MCF 10A (cell line): ENCODE measurements around the gene CYFIP2. TPM values are rescaled to one million over a fixed set of nuclear protein-coding genes. Genes with fewer than 3 reads are reported as not detected.

Source experiments
- BruUV-seq: library from RNA; stranded (reverse); fragments of 400-500 nt; replicated peaks from 2 replicates; lab custom pipeline; 2021; lab: Mats Ljungman, UMichigan
- CTCF ChIA-PET: fragments of 300-600 bp; sonication (Branson Sonifier 250); formaldehyde crosslinking; extraction: SDS; loops from one replicate; lab custom pipeline; 2021; ENCODE audit warnings: antibody characterized with exemption, inconsistent platforms; lab: Yijun Ruan, JAX
- POLR2A ChIA-PET: fragments of 300-600, 350-650 bp; sonication (Branson Sonifier 250); formaldehyde crosslinking; extraction: SDS; loops from one replicate; lab custom pipeline; 2020; ENCODE audit warnings: antibody characterized with exemption, inconsistent platforms; lab: Yijun Ruan, JAX
- DNase-seq: peaks from one replicate; pipeline ENCODE4 v3.0.0-alpha.2; 2018; ENCODE audit not compliant: unreplicated experiment
- H3K27ac Mint-ChIP-seq: one replicate; pipeline ENCODE4 v1.8.0; 2022; ENCODE audit warnings: mild to moderate bottlenecking, low read depth, mixed read lengths; ENCODE audit not compliant: unreplicated experiment
- H3K27me3 Mint-ChIP-seq: one replicate; pipeline ENCODE4 v1.8.0; 2022; ENCODE audit warnings: mixed read lengths; ENCODE audit not compliant: insufficient read depth, unreplicated experiment
- H3K36me3 Mint-ChIP-seq: one replicate; pipeline ENCODE4 v1.8.0; 2022; ENCODE audit warnings: mild to moderate bottlenecking, moderate library complexity, mixed read lengths; ENCODE audit not compliant: insufficient read depth, unreplicated experiment
- H3K4me1 Mint-ChIP-seq: one replicate; pipeline ENCODE4 v1.8.0; 2022; ENCODE audit warnings: mixed read lengths; ENCODE audit not compliant: insufficient read depth, unreplicated experiment
- H3K4me3 Mint-ChIP-seq: one replicate; pipeline ENCODE4 v1.8.0; 2022; ENCODE audit warnings: mild to moderate bottlenecking, moderate library complexity, mixed read lengths; ENCODE audit not compliant: unreplicated experiment
- H3K9me3 Mint-ChIP-seq: one replicate; pipeline ENCODE4 v1.8.0; 2022; ENCODE audit warnings: mixed read lengths; ENCODE audit not compliant: unreplicated experiment
- CTCF ChIP-seq: fragments of 200-600 bp; IDR thresholded peaks from one replicate; pipeline ENCODE4 v1.8.0; 2022; ENCODE audit warnings: antibody characterized with exemption, mild to moderate bottlenecking; ENCODE audit not compliant: unreplicated experiment
- intact Hi-C: fragments of 100-400 bp; cut with micrococcal nuclease; formaldehyde crosslinking; loops from 2 replicates; pipeline ENCODE4 v1.14.1; 2022
- total RNA-seq: library from RNA; stranded (reverse); gene quantifications from 2 replicates; pipeline ENCODE4 v1.2.3, GENCODE V29; 2022

CYFIP2 gene
- total RNA-seq, 1 experiment from 2014 or later, result 50.8 TPM

GRCh38 chr5:157253547-157253946, 12.4 kb upstream of the CYFIP2 start:
- Mint-ChIP-seq H3K27ac (no peak overlapping the region), H3K4me1 (no peaks in the 10 kb centered on the region), H3K9me3 (no peaks in the 10 kb centered on the region), H3K36me3 (no peaks in the 10 kb centered on the region), H3K4me3 (no peak overlapping the region), H3K27me3 (no peaks in the 10 kb centered on the region)
- POLR2A ChIA-PET, result interaction anchor here (1.0 to 2.2 kb wide), 4 partner anchors 10 to 490 kb away, joined by 3 to 11 read pairs (median 4); partner anchors contain the start of gene CYFIP2
- peak; percentile 96 for TF ChIP-seq CTCF
- intact Hi-C loops, result loop anchor here (1.0 to 5.0 kb wide), 6 partner anchors 59 to 490 kb away; partner anchors contain the start of gene LSM11
- peak; percentile 79 for DNase-seq
- no TSS peak for BruUV-seq
- CTCF ChIA-PET, result interaction anchor here (0.6 to 12.0 kb wide), 68 partner anchors 9 to 1445 kb away, joined by 3 to 249 read pairs (median 5); partner anchors contain the start of genes CYFIP2, ITK, LSM11 and MED7

GRCh38 chr5:157258450-157258849, 7.5 kb upstream of the CYFIP2 start:
- CTCF ChIA-PET, result interaction anchor here (0.7 to 12.0 kb wide), 7 partner anchors 14 to 157 kb away, joined by 3 to 249 read pairs (median 3); no protein-coding TSS in a partner anchor

GRCh38 chr5:157259699-157260098, 6.2 kb upstream of the CYFIP2 start:
- intact Hi-C loops, result no loop called here
- DNase-seq, result no peak
- no peak for TF ChIP-seq CTCF
- H3K36me3 Mint-ChIP-seq, result no peaks in the 10 kb centered on the region
- H3K4me1 Mint-ChIP-seq, result peaks cover 7% of the 10 kb centered on the region
- H3K27ac Mint-ChIP-seq, result no peak overlapping the region
- no TSS peak for BruUV-seq
- no peaks in the 10 kb centered on the region for H3K9me3 Mint-ChIP-seq
- POLR2A ChIA-PET, result no interaction called here
- peaks cover 28% of the 10 kb centered on the region for H3K27me3 Mint-ChIP-seq
- CTCF ChIA-PET, result interaction anchor here (0.7 to 12.0 kb wide), 5 partner anchors 10 to 112 kb away, joined by 3 to 249 read pairs (median 6); no protein-coding TSS in a partner anchor
- no peak overlapping the region for H3K4me3 Mint-ChIP-seq

More at GRCh38 chr5:157258450-157258849, 7.5 kb upstream of the CYFIP2 start:
- TF ChIP-seq CTCF, result no peak
- H3K27ac Mint-ChIP-seq, result no peak overlapping the region
- peaks cover 28% of the 10 kb centered on the region for H3K27me3 Mint-ChIP-seq
- DNase-seq, result no peak
- no peaks in the 10 kb centered on the region for H3K36me3 Mint-ChIP-seq
- intact Hi-C loops, result no loop called here
- no peak overlapping the region for H3K4me3 Mint-ChIP-seq
- H3K4me1 Mint-ChIP-seq, result peaks cover under 1% of the 10 kb centered on the region
- no peaks in the 10 kb centered on the region for H3K9me3 Mint-ChIP-seq
- POLR2A ChIA-PET, result no interaction called here
- no TSS peak for BruUV-seq

GRCh38 chr5:157263496-157264090, 2.3 kb upstream of the CYFIP2 start:
- no TSS peak for BruUV-seq
- intact Hi-C loops, result no loop called here
- H3K27me3 Mint-ChIP-seq, result peaks cover 28% of the 10 kb centered on the region
- ChIA-PET CTCF (interaction anchor here (1.2 to 2.8 kb wide), 6 partner anchors 10 to 114 kb away, joined by 5 to 49 read pairs (median 11); no protein-coding TSS in a partner anchor), POLR2A (interaction anchor here (0.6 to 2.8 kb wide), 3 partner anchors 10 to 20 kb away, joined by 3 to 8 read pairs (median 3); no protein-coding TSS in a partner anchor)
- no peaks in the 10 kb centered on the region for H3K36me3 Mint-ChIP-seq
- H3K27ac Mint-ChIP-seq, result no peak overlapping the region
- TF ChIP-seq CTCF, result no peak
- H3K4me3 Mint-ChIP-seq, result no peak overlapping the region
- DNase-seq, result peak; percentile 68
- no peaks in the 10 kb centered on the region for H3K9me3 Mint-ChIP-seq
- H3K4me1 Mint-ChIP-seq, result peaks cover 18% of the 10 kb centered on the region
